LNCAP (cell line): ENCODE measurements around the gene PUS1.

ENCODE experiments used
- TF ChIP-seq, protein P1 (sequence below): fragments of 450-650 bp; IDR thresholded peaks from 2 replicates; pipeline ENCODE4 v1.5.1; 2017; ENCODE audit warnings: mild to moderate bottlenecking

Gene PUS1

DNA sequence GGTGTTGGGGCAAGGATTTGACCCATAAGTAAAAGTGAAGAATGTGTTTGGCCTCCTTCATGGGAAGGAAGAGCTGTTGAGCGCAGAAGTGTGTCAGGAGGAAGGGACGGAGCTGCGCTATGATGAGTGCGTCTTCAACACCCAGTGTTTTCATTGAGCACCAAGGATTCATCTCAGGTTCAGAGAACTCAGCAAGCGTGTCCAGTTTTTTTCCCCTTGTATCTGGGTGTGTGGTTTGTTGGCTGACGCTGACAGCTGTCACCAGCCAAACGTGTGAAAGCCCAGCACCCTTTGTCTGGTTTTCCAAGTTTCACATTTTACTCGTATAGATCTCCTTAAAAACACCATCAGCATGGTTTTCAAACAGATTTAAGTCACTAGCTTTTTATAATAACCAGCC lies 33.0 kb downstream of the PUS1 start:
- TF ChIP-seq, protein P1, sequence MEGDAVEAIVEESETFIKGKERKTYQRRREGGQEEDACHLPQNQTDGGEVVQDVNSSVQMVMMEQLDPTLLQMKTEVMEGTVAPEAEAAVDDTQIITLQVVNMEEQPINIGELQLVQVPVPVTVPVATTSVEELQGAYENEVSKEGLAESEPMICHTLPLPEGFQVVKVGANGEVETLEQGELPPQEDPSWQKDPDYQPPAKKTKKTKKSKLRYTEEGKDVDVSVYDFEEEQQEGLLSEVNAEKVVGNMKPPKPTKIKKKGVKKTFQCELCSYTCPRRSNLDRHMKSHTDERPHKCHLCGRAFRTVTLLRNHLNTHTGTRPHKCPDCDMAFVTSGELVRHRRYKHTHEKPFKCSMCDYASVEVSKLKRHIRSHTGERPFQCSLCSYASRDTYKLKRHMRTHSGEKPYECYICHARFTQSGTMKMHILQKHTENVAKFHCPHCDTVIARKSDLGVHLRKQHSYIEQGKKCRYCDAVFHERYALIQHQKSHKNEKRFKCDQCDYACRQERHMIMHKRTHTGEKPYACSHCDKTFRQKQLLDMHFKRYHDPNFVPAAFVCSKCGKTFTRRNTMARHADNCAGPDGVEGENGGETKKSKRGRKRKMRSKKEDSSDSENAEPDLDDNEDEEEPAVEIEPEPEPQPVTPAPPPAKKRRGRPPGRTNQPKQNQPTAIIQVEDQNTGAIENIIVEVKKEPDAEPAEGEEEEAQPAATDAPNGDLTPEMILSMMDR = no peak

DNA sequence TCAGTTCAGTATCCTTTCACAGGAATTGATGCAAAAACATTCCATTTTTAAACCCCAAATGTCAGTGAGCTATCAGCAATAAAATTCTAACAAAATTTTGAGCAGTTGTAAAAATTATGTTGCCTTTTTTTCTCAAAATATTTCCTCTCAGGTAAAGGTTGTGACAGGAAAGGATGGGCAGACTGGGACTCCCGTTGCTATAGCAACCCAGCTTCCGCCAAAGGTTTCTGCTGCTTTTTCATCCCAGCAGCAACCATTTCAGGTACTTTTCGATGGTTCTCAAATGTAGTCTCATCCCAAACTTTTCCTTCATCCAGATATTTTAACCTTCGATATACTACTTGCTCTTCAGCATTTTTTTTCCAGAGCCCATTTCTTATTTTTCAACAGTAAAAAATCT lies 34.3 kb downstream of the PUS1 start:
- TF ChIP-seq, protein P1 = no peak

DNA sequence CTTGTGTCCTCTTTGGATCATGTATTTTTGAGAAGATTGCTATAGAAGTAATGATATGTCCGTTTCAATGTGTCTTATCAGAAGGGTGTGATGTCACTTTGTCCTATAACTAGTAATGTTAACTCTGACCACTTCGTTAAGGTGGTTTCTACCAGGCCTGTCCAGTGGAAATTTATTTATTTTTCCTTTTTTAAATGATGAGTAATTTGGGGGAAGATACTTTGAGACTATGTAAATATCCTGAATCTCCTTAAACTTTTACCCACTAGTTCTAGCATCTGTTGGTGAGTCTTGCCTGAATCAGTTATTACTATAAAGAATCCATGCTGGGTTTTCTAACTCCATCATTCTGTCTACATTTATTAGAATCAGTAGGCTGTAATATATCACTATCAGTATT lies 36.0 kb downstream of the PUS1 start:
- TF ChIP-seq, protein P1 = no peak

DNA sequence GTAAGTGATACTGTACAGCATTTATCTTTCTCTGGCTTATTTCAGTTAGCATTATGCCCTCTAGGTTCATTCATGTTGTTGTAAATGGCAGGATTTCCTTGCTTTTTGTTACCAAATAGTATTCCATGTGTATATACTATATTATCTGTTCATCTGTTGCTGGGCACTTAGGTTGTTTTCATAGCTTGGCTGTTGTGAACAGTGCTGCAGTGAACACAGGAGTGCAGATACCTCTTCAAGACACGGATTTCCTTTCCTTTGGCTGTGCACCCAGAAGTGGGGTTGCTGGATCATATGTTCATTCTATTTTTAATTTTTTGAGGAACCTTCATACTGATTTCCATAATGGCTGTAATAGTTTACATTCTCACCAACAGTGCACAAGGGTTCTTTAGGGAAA lies 42.1 kb downstream of the PUS1 start:
- TF ChIP-seq, protein P1 = no peak

DNA sequence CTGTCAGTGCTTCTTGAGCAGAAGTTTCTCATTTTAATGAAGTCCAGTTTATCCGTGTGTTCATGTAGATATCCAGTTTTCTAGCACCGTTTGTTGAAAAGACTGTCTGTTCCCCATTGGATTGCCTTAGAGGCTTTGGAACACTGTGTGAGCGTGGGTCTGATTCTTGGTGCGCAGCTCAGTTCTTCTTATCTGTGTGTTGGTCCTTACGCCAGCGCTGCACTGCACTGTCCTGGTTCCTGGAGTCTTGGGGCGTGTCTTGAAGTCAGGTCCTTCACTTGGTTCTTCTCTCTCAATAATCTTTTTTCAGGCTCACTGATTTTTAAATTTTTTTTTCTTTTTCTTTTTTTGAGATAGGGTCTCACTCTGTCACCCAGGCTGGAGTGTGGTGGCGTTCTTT lies 46.2 kb downstream of the PUS1 start:
- TF ChIP-seq, protein P1 = no peak

DNA sequence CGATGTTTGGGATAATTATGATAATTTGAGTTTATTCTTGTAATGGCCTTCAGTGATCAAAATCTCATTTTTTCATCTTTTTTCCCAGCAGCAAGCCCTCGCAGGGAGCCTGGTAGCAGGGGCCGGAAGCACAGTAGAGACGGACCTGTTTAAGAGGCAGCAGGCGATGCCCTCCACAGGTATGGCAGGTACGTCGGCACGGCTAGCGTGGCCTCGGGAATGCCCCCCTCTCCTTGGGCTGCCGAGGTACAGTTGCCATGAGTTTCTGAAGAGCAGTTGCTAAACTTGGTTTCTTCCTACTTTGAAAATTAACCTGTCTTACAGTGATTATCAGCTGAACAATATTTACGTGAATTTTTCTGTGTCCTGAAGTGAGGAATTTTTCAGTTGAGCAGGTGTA lies 50.5 kb downstream of the PUS1 start:
- TF ChIP-seq, protein P1 = no peak

DNA sequence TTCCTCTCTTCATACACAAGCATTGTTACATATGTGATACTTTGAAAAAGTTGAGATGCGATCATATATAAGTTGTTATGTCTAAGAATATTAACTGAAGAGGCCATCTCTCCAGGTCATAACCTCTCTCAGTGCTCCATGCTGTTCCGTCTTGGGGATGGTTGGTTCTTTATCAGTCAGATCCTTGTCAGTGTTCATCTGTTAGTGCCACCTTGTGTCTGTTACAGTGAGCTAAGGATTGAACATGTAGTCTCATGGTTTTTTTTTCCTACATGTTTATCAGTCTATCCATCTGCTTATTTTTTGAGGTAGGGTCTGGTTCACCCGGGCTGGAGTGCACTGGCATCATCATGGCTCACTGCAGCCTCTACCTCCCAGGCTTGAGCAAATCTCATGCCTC lies 51.2 kb downstream of the PUS1 start:
- TF ChIP-seq, protein P1 = peak; percentile 16; the same call in 1 of the 2 replicates

DNA sequence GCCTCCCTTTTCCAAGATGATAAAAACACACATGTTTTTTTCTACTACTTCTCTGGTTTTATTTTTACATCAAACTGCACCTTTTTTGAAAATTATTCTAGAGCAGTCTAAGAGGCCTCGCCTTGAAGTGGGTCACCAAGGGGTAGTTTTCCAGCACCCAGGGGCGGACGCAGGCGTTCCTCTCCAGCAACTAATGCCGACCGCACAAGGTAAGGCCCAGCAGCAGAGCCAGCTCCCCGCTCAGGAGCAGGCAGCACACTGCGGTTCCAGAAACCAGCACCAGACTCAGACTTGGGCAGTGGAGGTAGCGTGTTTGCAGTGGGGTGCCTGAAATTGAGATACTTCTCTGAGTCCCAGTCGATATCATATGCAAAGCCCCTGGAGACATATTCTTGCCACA lies 52.3 kb downstream of the PUS1 start:
- TF ChIP-seq, protein P1 = no peak
